Mesodermal cell (in vitro differentiated cells): ENCODE data around the gene TBC1D2B. TPM values are rescaled to one million over a fixed set of nuclear protein-coding genes. Genes with fewer than 3 reads are reported as not detected.
A peak's percentile ranks its signal among the peaks of the same experiment; 100 is the strongest.

Experiments used
- H3K27ac ChIP-seq: 2 replicates; pipeline ENCODE4 v1.7.0; 2013; ENCODE audit warnings: mild to moderate bottlenecking, low read depth, low read length, moderate library complexity; ENCODE audit not compliant: severe bottlenecking
- H3K36me3 ChIP-seq: 2 replicates; pipeline ENCODE4 v1.7.1; 2013; ENCODE audit warnings: mild to moderate bottlenecking, low read length, moderate library complexity; ENCODE audit not compliant: control insufficient read depth, insufficient read depth
- H3K4me1 ChIP-seq: one replicate; pipeline ENCODE4 v1.7.1; 2013; ENCODE audit warnings: mild to moderate bottlenecking, low read length; ENCODE audit not compliant: insufficient read depth, control insufficient read depth, poor library complexity, severe bottlenecking
- H3K4me3 ChIP-seq: 2 replicates; pipeline ENCODE4 v1.7.0; 2013; ENCODE audit warnings: low read length, control low read depth, mild to moderate bottlenecking; ENCODE audit not compliant: insufficient read depth, poor library complexity, severe bottlenecking; ENCODE audit errors: extremely low read depth
- H3K9me3 ChIP-seq: 2 replicates; pipeline ENCODE4 v1.7.1; 2013; ENCODE audit warnings: mild to moderate bottlenecking, low read length, moderate library complexity; ENCODE audit not compliant: control insufficient read depth
- WGBS, 2 experiments: methylation state at CpG; one replicate each; pipeline ENCODE4 v1.1.5; 2013; ENCODE audit warnings: missing lambda C conversion rate in 2 of 2; ENCODE audit not compliant: insufficient coverage in 2 of 2; 5-methylcytosine and 5-hydroxymethylcytosine counted together
- polyA plus RNA-seq, 2 experiments: library from polyadenylated mRNA; stranded (reverse); fragments of 50-300 nt; gene quantifications; one replicate each; pipeline ENCODE4 v1.2.3, GENCODE V29; 2013

TBC1D2B gene
- polyA plus RNA-seq (2013, experiment 1 of 2) = 12.4 TPM
- polyA plus RNA-seq (2013, experiment 2 of 2) = 10.4 TPM

DNA sequence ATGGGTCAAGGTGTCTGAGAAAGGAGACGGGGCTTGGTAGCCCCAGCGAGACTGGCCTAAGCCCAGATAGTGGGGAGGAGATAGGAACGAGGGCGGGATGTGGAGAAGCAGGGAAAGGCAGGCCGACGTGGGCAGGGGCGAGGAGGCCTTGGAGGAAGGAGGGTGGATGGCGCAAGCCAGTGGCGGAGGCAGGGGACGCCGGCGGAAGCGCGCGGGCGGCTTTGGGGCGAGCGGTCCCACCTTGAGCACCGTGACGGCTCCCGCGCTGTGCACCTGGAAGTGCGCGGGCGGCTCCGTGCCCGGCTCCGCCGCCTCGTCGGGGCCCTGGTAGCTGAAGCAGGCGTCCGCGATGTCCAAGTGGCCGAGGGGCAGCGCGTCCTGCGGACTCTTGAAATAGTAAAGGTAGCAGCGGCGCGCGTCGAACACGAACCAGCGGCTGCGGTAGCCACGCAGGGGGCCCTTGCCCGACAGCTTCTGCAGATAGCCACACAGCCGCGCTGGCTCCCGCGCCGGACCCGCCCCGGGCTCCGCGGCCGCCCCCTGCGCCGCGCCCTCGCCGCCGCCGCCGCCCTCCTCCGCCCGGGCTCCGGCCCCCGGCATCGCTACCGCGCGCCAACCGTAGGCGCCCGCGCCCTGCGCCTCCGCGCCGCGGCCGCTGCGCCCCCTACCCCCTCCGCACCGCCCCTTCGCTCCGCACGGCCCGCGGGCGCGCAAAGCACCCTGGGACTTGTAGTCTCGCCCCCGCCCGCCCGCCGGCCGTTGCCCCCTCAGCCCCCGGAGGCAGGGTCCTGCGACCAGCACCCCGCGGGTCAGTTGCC, at the start of gene TBC1D2B:
Gene TBC1D2B, minus strand, starts transcription at position 659 of the 818 bp plus-strand sequence. Its CDS starts 59 bp downstream, at position 600.
- H3K9me3 ChIP-seq = no peaks in the 10 kb centered on the region
- H3K36me3 ChIP-seq = no peaks in the 10 kb centered on the region
- peaks cover 14% of the 10 kb centered on the region for H3K4me1 ChIP-seq
- WGBS, 2 experiments = 0 to 1% methylated on average over 38 to 72 of the region's 104 CpGs
- no peak within 1 kb of the TSS for H3K27ac ChIP-seq
- peak within 1 kb of the TSS; percentile 68 for H3K4me3 ChIP-seq

DNA sequence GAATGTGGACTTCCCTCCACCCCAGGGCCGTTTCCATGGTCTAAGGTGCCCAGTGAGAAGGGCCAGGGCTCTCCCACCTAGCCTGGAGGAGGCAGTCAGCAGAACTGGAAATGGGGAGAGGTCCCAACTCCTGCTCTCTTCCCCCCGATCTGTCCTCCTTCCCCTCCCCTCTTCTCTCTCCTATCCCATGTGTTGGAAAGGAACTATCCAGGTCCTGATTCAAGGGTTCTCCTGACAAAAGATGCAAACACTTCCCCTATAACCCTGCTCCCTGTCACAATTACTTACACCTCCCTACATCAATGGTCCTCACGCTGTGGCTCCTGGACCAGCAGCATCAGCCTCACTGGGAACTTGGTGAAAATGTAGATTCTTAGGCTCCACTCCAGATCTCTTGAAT, 47.8 kb upstream of the TBC1D2B start:
- 71 to 100% methylated on average over 1 to 2 of the region's 3 CpGs for WGBS, 2 experiments
- H3K36me3 ChIP-seq = no peaks in the 10 kb centered on the region
- H3K9me3 ChIP-seq = no peaks in the 10 kb centered on the region
- H3K4me1 ChIP-seq = no peaks in the 10 kb centered on the region
- H3K27ac ChIP-seq = no peak overlapping the region
- no peak overlapping the region for H3K4me3 ChIP-seq

DNA sequence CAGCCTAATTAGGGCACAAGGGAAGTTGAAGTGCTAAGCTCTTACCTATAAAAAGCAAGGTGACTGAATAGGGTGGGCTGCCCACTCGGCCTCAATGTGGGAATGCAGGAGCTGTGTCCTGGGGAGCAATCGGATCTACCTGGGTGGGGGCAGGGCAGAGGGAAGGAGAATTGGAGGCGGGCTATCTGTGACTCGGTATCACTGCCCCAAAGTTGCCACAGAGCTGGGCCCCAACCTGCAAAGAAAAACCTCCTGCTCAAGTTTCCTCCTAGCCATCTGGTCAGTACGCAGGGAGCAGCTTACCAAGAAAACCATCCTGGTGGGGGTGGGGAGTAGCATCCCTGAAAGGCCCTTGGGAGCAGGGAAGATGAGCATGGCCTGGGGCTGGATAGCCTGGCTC, 43.0 kb upstream of the TBC1D2B start:
- Histone ChIP-seq H3K36me3 (no peaks in the 10 kb centered on the region), H3K9me3 (no peaks in the 10 kb centered on the region), H3K4me1 (no peaks in the 10 kb centered on the region), H3K4me3 (no peak overlapping the region), H3K27ac (no peak overlapping the region)
- 33 to 82% methylated on average over 1 to 3 of the region's 5 CpGs for WGBS, 2 experiments

DNA sequence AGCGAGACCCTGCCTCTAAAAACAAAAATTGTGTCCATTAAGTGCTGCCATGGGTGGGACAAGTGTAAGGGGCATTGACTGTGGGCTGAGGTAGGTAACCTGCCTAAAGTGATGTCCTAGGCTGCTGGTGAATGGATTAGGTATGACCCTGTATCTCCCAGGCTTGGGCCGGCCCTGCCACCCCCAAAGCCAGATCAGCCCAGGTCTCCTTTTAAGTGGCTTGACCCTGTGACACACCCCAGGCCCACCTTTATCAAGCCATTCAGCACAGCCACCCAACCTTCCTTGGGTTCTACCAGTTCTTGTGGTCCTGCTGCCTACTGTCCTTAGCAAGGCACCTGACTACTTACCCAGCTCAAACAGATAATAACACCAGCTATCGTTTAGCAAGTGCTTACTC, 35.0 kb upstream of the TBC1D2B start:
- H3K4me3 ChIP-seq = no peak overlapping the region
- no peaks in the 10 kb centered on the region for H3K36me3 ChIP-seq
- no peaks in the 10 kb centered on the region for H3K4me1 ChIP-seq
- WGBS, 2 experiments = 83% methylated on average over 2 of the region's 3 CpGs; no CpG with 5 or more reads in 1 of the 2 experiments
- H3K27ac ChIP-seq = no peak overlapping the region
- H3K9me3 ChIP-seq = no peaks in the 10 kb centered on the region

DNA sequence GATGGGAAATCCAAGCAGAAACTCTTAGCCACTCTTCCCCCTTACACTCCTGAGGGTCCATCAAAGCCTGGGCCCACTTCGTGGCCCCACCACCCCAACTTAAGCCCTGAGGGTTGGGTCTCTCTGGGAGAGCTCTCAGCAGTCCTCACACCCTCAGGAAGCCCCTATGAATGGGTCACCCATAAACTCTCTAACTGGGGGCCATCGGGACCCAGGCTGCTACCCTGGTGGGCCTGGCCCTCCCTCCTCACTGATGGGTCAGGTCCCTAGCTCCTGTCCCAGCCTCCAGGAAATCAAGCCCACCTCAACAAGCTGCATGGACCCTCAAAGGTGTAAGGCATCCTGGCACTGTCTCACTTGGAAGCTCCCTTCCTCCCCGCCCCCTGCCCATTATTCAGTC, 34.3 kb upstream of the TBC1D2B start:
- H3K36me3 ChIP-seq = no peaks in the 10 kb centered on the region
- H3K27ac ChIP-seq = no peak overlapping the region
- H3K9me3 ChIP-seq = no peaks in the 10 kb centered on the region
- no peaks in the 10 kb centered on the region for H3K4me1 ChIP-seq
- 100% methylated on average over 1 to 2 of the region's 3 CpGs for WGBS, 2 experiments
- no peak overlapping the region for H3K4me3 ChIP-seq

DNA sequence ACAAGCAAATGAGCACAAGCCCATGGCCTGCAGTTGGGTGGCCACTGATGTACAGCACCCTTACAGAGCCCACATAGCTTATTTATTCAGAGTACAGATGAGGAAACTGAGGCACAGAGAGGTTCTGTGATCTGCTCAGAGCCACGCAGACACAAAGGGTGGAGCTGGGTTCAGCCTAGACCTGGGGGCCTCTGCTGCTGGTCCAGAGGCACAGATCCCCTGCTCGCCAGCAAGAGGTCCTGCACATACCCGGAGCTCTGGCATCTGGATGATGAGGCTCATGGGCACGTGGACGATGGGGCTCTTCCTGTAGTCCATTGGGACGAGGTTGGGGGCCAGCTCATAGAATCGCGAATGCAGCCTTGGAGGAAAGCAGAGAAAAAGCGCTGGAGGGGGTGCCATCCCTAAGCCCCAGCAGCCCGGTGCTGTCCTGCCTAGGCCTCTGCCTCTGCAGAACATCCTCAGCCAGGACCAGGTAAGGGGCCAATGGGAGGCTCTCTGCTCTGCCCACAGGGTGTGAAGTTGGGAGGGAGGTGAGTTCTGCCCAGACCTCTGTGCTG, 33.5 kb upstream of the TBC1D2B start:
- no peak overlapping the region for H3K4me3 ChIP-seq
- no peak overlapping the region for H3K27ac ChIP-seq

DNA sequence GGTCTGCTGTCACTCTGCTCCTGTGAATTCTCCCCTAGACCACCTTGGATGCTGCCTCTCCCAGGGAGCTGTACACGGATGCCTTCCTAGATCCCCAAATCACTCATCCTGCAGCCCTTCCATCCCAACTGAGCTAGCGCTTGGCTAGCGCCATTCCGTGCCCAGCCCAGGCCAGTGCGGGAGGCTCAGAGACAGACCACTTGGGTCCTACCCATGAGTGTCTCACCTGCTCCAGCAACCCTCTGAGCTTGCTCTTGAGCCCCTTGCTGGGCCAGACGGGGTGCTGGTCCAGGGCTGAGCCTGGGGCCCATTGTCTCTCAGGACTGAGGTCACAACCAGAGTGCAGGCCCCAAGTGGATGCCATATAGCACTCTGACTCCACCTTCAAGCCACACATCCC, 32.6 kb upstream of the TBC1D2B start:
- H3K4me3 ChIP-seq = no peak overlapping the region
- no peaks in the 10 kb centered on the region for H3K9me3 ChIP-seq
- no peaks in the 10 kb centered on the region for H3K4me1 ChIP-seq
- WGBS, 2 experiments = 92 to 95% methylated on average over 6 of the region's 6 CpGs
- H3K27ac ChIP-seq = no peak overlapping the region
- H3K36me3 ChIP-seq = no peaks in the 10 kb centered on the region

More for the DNA sequence above, 33.5 kb upstream of the TBC1D2B start:
- Histone ChIP-seq H3K9me3 (no peaks in the 10 kb centered on the region), H3K4me1 (no peaks in the 10 kb centered on the region), H3K36me3 (no peaks in the 10 kb centered on the region)
- WGBS, 2 experiments = 94 to 97% methylated on average over 9 of the region's 10 CpGs

DNA sequence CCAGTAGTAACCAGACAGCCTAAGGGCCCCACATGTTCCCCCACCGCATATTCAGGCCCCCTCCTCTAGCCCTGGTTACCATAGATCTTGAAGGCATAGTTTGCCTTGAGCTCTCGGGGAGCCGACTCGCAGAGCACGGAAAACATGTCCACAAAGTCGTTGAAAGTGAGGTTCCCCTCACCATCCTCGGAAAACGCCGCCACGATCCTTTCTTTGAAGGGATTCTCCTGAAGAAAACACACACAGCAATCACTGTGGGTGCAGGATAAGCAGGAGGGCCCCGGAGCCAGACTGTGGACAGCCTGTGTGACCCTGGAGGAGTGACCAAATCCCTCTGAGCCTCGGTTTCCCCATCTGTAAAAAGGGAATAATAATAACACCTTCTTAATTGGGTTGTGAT, 31.6 kb upstream of the TBC1D2B start:
- Histone ChIP-seq H3K9me3 (no peaks in the 10 kb centered on the region), H3K27ac (no peak overlapping the region), H3K36me3 (no peaks in the 10 kb centered on the region), H3K4me1 (no peaks in the 10 kb centered on the region), H3K4me3 (no peak overlapping the region)
- WGBS, 2 experiments = 84 to 87% methylated on average over 10 to 11 of the region's 12 CpGs

DNA sequence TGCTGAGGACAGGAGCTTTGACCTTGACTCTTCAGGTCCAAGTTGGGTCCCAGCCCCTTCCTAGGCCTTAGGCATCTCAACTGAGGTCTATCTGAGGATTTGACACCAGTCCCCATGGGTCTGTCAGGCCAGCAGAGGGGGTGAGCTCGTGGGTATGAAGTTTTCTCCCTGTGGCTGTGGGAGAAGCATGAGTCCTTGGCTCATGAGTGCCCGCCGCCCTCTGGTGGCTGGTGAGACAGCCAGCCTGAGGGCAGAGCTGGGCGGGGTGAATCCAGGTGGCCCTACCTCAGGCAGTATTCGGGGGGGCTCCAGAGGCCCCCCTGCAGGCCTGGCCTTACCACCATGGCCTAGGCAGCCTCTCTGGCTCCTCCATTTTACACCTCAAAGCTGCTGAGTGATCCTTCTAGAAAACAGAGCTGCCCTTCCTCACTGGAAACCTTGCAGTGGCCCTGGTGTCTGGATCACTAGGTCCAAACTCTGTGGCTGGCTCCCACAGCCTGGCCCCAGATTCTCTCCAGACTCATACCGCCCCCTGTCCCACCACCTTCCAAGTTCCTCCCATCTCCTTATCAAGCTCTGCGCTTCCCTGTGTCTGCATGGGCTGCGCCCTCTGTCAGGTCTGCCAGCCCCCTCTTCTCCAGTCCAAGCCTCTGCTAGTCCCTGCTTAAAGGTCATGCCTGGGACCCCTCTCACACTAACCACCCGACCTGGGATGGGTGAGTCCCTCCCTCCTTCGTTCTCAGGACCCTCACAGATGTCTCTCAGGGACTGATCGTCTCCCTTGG, 31.0 kb upstream of the TBC1D2B start:
- H3K4me1 ChIP-seq = no peaks in the 10 kb centered on the region
- no peak overlapping the region for H3K4me3 ChIP-seq
- WGBS, 2 experiments = 51 to 53% methylated on average over 9 to 11 of the region's 11 CpGs
- no peaks in the 10 kb centered on the region for H3K36me3 ChIP-seq
- no peak overlapping the region for H3K27ac ChIP-seq
- no peaks in the 10 kb centered on the region for H3K9me3 ChIP-seq

DNA sequence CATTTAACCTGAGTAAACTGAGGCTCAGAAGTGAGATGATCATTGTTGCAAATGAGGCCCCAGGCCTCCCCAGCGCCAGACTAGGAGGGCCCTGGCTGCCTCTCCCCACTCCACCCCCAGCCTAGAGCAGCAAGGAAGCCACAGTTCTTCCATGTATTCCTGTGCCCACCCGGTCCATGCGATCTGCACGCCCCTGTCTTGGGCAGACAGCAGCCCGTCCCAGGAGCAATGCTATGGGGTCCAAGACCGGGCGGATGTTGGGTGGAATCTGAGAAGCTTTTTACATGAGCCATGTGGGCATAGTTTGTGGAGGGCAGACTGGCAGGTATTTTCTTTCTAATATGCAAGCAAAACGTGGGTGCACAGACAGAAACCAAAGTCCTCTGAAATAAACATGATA, 30.0 kb upstream of the TBC1D2B start:
- Histone ChIP-seq H3K4me1 (no peaks in the 10 kb centered on the region), H3K36me3 (no peaks in the 10 kb centered on the region), H3K4me3 (no peak overlapping the region), H3K9me3 (no peaks in the 10 kb centered on the region), H3K27ac (no peak overlapping the region)
- WGBS, 2 experiments = 94 to 95% methylated on average over 5 to 6 of the region's 8 CpGs
